ENCODE measurements around the gene MCHR1.

DNA sequence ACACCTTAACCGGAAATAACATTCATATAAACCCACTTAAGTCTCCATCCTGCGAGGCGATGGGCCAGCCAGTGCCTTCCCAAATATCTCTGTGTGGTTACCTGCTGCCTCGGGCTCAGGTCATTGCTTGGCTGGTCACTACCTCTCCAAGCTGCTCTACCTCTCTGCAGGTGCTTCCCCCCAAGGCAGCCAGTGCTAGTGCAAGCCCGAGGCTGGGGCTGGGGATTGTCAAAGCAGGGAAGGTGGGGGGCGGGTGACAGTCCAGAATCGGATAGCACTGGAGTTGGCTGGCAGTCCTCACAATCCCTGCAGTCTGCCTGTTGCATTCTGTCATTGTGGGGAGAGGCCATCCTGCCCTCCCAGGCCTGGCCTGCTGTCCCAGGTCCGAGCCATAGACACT is 11.1 kb downstream of the MCHR1 start:
- TF ChIP-seq EZH2phosphoT487 (IDR thresholded peaks at IDR 0.05; ENCODE audit: borderline replicate concordance, low read length): no peak
- TF ChIP-seq, protein P1, sequence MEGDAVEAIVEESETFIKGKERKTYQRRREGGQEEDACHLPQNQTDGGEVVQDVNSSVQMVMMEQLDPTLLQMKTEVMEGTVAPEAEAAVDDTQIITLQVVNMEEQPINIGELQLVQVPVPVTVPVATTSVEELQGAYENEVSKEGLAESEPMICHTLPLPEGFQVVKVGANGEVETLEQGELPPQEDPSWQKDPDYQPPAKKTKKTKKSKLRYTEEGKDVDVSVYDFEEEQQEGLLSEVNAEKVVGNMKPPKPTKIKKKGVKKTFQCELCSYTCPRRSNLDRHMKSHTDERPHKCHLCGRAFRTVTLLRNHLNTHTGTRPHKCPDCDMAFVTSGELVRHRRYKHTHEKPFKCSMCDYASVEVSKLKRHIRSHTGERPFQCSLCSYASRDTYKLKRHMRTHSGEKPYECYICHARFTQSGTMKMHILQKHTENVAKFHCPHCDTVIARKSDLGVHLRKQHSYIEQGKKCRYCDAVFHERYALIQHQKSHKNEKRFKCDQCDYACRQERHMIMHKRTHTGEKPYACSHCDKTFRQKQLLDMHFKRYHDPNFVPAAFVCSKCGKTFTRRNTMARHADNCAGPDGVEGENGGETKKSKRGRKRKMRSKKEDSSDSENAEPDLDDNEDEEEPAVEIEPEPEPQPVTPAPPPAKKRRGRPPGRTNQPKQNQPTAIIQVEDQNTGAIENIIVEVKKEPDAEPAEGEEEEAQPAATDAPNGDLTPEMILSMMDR (IDR thresholded peaks at IDR 0.05; ENCODE audit: low read depth, low read length, poor library complexity, severe bottlenecking): no peak

Data from DOHH2 (cell line).